Midbrain (tissue), 1 donor: ENCODE results near the gene GAPDH.
A peak's percentile ranks its signal among the peaks of the same experiment; 100 is the strongest.

Experiments used
- DNase-seq: peaks from one replicate; lab custom pipeline; 2025; lab: John Stamatoyannopoulos, UW

Gene GAPDH

DNA sequence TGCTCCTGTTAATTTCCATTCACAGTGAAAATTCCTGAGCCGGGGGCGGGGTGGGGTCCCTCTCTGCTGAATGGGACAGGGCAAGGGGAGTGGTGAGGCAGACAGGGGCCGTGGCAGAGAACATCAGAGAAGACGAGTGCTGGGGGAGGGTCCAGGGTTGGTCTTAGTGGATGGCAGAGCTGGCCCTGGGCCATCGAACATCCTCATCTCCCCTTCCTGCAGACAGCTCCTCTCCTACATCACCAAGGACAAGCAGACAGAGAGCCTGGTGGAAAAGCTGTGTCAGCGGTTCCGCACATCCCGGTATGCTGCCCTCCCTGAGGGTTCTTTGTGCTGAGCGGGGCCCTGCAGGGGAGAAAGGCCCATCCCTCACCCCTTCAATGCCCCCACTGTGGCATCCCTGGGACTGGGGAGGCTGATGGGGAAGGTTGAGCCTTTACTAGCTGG lies 5.0 kb upstream of the GAPDH start:
- DNase-seq = no peak

DNA sequence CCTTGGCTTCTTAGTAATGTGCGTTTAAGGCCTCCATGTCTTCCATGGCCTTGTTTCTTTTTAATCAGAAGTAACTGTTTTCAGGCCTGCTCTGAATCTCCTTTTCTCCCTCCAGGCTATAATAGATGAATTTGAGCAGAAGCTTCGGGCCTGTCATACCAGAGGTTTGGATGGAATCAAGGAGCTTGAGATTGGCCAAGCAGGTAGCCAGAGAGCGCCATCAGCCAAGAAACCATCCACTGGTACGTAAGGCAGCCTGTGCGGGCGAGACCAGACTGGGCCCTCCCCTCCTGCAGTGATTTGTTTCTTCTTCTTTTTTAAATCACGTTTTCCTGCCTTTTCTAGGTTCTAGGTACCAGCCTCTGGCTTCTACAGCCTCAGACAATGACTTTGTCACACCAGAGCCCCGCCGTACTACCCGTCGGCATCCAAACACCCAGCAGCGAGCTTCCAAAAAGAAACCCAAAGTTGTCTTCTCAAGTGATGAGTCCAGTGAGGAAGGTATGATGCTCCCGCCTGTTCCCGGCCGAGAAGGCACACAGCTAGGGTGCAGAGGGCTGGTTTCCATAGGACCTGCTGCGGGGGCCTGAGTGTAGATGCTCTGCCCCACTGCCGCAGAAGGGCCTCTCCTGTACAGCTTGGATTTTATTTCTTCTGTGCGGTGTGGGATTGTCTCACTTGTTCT lies 3.6 kb upstream of the GAPDH start:
- DNase-seq = no peak

GRCh38 chr12:6532051-6532926 lies 2.0 kb upstream of the GAPDH start:
- peak; percentile 70 for DNase-seq

DNA sequence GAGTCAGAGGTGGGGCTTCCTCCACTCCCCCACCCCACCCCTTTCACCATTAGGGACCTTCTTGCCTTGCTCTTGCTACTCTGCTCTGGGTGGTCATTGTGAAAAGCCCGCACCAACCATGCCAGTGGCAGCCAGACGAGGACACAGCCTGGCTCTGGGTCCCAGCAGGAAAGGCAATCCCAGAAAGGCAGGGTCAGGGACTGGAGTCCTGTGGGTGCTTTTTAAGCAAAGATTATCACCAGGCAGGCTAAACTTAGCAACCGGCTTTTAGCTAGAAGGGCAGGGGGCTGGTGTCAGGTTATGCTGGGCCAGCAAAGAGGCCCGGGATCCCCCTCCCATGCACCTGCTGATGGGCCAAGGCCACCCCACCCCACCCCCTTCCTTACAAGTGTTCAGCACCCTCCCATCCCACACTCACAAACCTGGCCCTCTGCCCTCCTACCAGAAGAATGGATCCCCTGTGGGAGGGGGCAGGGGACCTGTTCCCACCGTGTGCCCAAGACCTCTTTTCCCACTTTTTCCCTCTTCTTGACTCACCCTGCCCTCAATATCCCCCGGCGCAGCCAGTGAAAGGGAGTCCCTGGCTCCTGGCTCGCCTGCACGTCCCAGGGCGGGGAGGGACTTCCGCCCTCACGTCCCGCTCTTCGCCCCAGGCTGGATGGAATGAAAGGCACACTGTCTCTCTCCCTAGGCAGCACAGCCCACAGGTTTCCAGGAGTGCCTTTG lies 1.2 kb upstream of the GAPDH start:
- peak; percentile 87 for DNase-seq

DNA sequence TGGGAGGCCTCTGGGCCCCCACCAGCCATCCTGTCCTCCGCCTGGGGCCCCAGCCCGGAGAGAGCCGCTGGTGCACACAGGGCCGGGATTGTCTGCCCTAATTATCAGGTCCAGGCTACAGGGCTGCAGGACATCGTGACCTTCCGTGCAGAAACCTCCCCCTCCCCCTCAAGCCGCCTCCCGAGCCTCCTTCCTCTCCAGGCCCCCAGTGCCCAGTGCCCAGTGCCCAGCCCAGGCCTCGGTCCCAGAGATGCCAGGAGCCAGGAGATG lies 729 bp upstream of the GAPDH start:
- no peak for DNase-seq

- DNase-seq = no peak
Measured at GRCh38 chr12:6534695-6534944, 303 bp downstream of the GAPDH start.

- peak; percentile 58 for DNase-seq
Measured at GRCh38 chr12:6534945-6535696, 804 bp downstream of the GAPDH start.

DNA sequence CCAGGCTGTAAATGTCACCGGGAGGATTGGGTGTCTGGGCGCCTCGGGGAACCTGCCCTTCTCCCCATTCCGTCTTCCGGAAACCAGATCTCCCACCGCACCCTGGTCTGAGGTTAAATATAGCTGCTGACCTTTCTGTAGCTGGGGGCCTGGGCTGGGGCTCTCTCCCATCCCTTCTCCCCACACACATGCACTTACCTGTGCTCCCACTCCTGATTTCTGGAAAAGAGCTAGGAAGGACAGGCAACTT lies 1.3 kb downstream of the GAPDH start:
- DNase-seq = no peak

- DNase-seq = no peak
Measured at GRCh38 chr12:6535960-6536847, 1.9 kb downstream of the GAPDH start.

GRCh38 chr12:6536894-6537579 lies 2.7 kb downstream of the GAPDH start:
- DNase-seq = no peak

DNA sequence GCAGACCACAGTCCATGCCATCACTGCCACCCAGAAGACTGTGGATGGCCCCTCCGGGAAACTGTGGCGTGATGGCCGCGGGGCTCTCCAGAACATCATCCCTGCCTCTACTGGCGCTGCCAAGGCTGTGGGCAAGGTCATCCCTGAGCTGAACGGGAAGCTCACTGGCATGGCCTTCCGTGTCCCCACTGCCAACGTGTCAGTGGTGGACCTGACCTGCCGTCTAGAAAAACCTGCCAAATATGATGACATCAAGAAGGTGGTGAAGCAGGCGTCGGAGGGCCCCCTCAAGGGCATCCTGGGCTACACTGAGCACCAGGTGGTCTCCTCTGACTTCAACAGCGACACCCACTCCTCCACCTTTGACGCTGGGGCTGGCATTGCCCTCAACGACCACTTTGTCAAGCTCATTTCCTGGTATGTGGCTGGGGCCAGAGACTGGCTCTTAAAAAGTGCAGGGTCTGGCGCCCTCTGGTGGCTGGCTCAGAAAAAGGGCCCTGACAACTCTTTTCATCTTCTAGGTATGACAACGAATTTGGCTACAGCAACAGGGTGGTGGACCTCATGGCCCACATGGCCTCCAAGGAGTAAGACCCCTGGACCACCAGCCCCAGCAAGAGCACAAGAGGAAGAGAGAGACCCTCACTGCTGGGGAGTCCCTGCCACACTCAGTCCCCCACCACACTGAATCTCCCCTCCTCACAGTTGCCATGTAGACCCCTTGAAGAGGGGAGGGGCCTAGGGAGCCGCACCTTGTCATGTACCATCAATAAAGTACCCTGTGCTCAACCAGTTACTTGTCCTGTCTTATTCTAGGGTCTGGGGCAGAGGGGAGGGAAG lies 3.5 kb downstream of the GAPDH start:
- peak; percentile 80 for DNase-seq

- no peak for DNase-seq
Measured at GRCh38 chr12:6538420-6539313, 4.3 kb downstream of the GAPDH start.

DNA sequence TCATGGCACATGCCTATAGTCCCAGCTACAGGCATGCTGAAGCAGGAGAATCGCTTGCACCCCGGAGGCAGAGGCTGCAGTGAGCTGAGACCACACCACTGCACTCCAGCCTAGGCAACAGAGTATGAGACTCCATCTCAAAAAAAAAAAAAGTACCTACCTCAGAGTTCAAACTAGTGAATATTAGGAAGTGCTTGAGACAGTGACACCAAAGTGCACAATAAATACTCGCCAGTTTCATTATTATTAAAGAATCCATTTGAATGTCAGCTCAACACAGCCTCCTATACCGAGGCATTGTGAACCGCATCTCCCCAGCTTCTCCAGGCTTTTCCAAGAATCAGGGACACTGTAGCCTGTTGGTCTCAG lies 5.0 kb downstream of the GAPDH start:
- DNase-seq = no peak

DNA sequence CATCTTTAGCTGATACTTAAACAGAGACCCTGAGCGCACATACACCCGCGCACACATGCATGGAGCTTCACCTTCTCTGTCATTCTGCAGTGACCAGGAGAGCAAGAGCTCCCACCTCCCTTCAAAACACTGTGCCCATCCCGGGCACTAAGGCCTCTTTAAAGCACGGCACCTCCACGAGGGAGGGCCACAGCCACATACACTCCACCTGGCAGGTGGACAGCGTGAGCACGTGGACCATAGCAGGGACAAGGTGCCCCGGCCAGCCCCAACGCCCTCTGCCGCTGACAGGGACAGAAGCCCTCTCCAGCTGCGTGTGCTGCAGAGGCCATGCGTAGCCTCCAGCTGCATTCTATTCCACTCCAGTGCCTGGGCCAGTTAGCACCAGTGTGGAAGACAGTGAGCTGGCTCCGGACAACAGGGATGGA lies 5.4 kb downstream of the GAPDH start:
- no peak for DNase-seq

GRCh38 chr12:6540181-6540877 lies 6.0 kb downstream of the GAPDH start:
- DNase-seq = no peak

DNA sequence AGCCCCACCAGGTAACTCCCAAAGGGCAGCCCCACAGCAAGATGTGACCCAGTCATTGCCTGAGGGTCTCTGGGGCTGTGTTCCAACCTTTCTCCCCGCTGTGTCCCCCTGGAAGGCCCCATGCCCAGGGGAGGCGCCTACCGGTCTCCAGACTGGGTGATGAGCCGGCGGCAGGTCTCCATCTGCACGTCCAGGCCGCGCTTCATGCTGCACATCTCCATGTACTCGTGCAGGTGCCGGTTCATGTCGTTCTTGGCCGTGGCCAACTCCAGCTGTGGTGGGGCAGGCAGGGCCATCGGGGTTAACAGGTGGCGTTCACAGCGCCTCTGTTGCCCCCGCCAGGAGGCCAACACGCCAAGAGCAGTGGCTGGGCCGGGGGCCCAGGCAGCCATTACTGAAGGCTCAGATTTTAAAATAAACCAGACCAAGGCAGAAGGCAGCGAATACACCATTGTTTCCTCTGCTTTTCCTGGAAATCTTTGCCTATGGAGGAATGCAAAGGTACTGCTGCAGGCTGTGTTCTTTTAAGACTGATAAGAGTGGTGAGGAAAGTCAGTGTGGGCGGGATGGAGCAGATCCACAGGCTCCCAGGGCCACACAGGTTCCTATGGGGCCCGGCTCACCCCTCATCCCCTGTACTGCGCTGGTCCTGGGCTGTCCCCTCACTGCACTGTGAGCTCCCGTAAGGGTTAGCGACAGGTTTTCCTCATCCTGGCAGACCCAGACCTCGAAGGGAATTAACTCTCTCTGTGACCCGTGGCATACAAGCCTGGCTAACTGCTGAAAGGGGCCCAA lies 7.3 kb downstream of the GAPDH start:
- DNase-seq = no peak

GRCh38 chr12:6542209-6543009 lies 8.1 kb downstream of the GAPDH start:
- no peak for DNase-seq
